SK-N-SH treated with all-trans-retinoic acid at 6 μM for 48 hours (cell line): ENCODE results near the gene LGI2.

Experiments
- ATAC-seq: fragments of 200-7000 bp; cut with Tn5 transposase; 3 replicates; pipeline ENCODE4 v1.9.1; 2020; ENCODE audit warnings: mild to moderate bottlenecking, moderate library complexity
- ARNTL ChIP-seq: fragments of 450-650 bp; formaldehyde crosslinking; IDR thresholded peaks from 2 replicates; pipeline ENCODE4 v1.5.0; 2020; ENCODE audit warnings: low read depth, mild to moderate bottlenecking, moderate library complexity, borderline replicate concordance
- BACH2 ChIP-seq: fragments of 250-450 bp; sonication (Bioruptor Pico); IDR thresholded peaks from 2 replicates; pipeline ENCODE4 v1.9.0; 2021; ENCODE audit warnings: mild to moderate bottlenecking, borderline replicate concordance
- CREB5 ChIP-seq: fragments of 250-450 bp; sonication (Bioruptor Pico); IDR thresholded peaks from 2 replicates; pipeline ENCODE4 v1.5.1; 2020; ENCODE audit warnings: low read depth, mild to moderate bottlenecking, moderate library complexity
- CSDC2 ChIP-seq: fragments of 250-450 bp; sonication (Bioruptor Pico); IDR thresholded peaks from 2 replicates; pipeline ENCODE4 v1.5.0; 2020; ENCODE audit warnings: mild to moderate bottlenecking, moderate library complexity
- CSRNP3 ChIP-seq: fragments of 250-450 bp; sonication (Bioruptor Pico); IDR thresholded peaks from 2 replicates; pipeline ENCODE4 v1.5.1; 2021; ENCODE audit warnings: mild to moderate bottlenecking, moderate library complexity
- ESRRG ChIP-seq: fragments of 250-450 bp; sonication (Bioruptor Pico); IDR thresholded peaks from 2 replicates; pipeline ENCODE4 v1.6.1; 2021; ENCODE audit warnings: mild to moderate bottlenecking
- GLIS3 ChIP-seq: fragments of 250-450 bp; sonication (Bioruptor Pico); IDR thresholded peaks from 2 replicates; pipeline ENCODE4 v1.5.0; 2020; ENCODE audit warnings: mild to moderate bottlenecking, moderate library complexity
- ISL1 ChIP-seq: fragments of 250-450 bp; sonication (Bioruptor Pico); IDR thresholded peaks from 2 replicates; pipeline ENCODE4 v2.1.2; 2022; ENCODE audit warnings: mild to moderate bottlenecking, moderate library complexity
- OSR1 ChIP-seq: fragments of 250-450 bp; sonication (Bioruptor Pico); IDR thresholded peaks from 2 replicates; pipeline ENCODE4 v1.8.0; 2022; ENCODE audit warnings: moderate library complexity, mild to moderate bottlenecking, inconsistent platforms
- PATZ1 ChIP-seq: fragments of 250-450 bp; sonication (Bioruptor Pico); IDR thresholded peaks from 2 replicates; pipeline ENCODE4 v1.8.0; 2020; ENCODE audit warnings: mild to moderate bottlenecking, moderate library complexity, borderline replicate concordance
- PPARA ChIP-seq: fragments of 250-450 bp; sonication (Bioruptor Pico); IDR thresholded peaks from 2 replicates; pipeline ENCODE4 v1.5.0; 2020; ENCODE audit warnings: mild to moderate bottlenecking, borderline replicate concordance
- RARB ChIP-seq: fragments of 250-450 bp; sonication (Bioruptor Pico); IDR thresholded peaks from 2 replicates; pipeline ENCODE4 v1.8.0; 2021; ENCODE audit warnings: mild to moderate bottlenecking, moderate library complexity
- SNAI2 ChIP-seq: fragments of 250-450 bp; sonication (Bioruptor Pico); IDR thresholded peaks from 2 replicates; pipeline ENCODE4 v1.5.0; 2020; ENCODE audit warnings: mild to moderate bottlenecking, moderate library complexity
- TCF4 ChIP-seq: fragments of 250-450 bp; sonication (Bioruptor Pico); IDR thresholded peaks from 2 replicates; pipeline ENCODE4 v1.8.0; 2021; ENCODE audit warnings: mild to moderate bottlenecking, moderate library complexity, borderline replicate concordance
- TOX ChIP-seq: fragments of 250-450 bp; sonication (Bioruptor Pico); IDR thresholded peaks from 2 replicates; pipeline ENCODE4 v1.8.0; 2021; ENCODE audit warnings: mild to moderate bottlenecking, moderate library complexity, borderline replicate concordance
- ZC3H10 ChIP-seq: fragments of 250-450 bp; sonication (Bioruptor Pico); IDR thresholded peaks from 2 replicates; pipeline ENCODE4 v1.5.1; 2021; ENCODE audit warnings: mild to moderate bottlenecking, moderate library complexity
- ZFP3 ChIP-seq: fragments of 250-450 bp; sonication (Bioruptor Pico); IDR thresholded peaks from 2 replicates; pipeline ENCODE4 v1.5.0; 2020; ENCODE audit warnings: mild to moderate bottlenecking, moderate library complexity
- ZFP30 ChIP-seq: fragments of 450-650 bp; formaldehyde crosslinking; IDR thresholded peaks from 2 replicates; pipeline ENCODE4 v1.5.0; 2022; ENCODE audit warnings: mild to moderate bottlenecking, moderate library complexity
- ZNF565 ChIP-seq: fragments of 450-650 bp; formaldehyde crosslinking; conservative IDR thresholded peaks from 2 replicates; pipeline ENCODE4 v1.5.0; 2020; ENCODE audit warnings: low read depth, mild to moderate bottlenecking, moderate library complexity
- ZNF70 ChIP-seq: fragments of 450-650 bp; formaldehyde crosslinking; IDR thresholded peaks from 2 replicates; pipeline ENCODE4 v1.5.0; 2020; ENCODE audit warnings: mild to moderate bottlenecking, moderate library complexity
- ZNF8 ChIP-seq: fragments of 450-650 bp; formaldehyde crosslinking; IDR thresholded peaks from 2 replicates; pipeline ENCODE4 v1.5.0; 2020; ENCODE audit warnings: mild to moderate bottlenecking, moderate library complexity

LGI2 gene

GRCh38 chr4:24969486-24969885, 61.3 kb downstream of the LGI2 start:
- no peak for ATAC-seq
- TF ChIP-seq CSRNP3 (CRISPR knock-in tag) (no peak), CSDC2 (CRISPR knock-in tag) (no peak), SNAI2 (CRISPR knock-in tag) (no peak), ZFP30 (CRISPR knock-in tag) (no peak), PATZ1 (no peak), ZC3H10 (CRISPR knock-in tag) (no peak), ESRRG (no peak), TCF4 (CRISPR knock-in tag) (no peak), TOX (CRISPR knock-in tag) (no peak), GLIS3 (CRISPR knock-in tag) (no peak), OSR1 (CRISPR knock-in tag) (no peak), PPARA (no peak), CREB5 (CRISPR knock-in tag) (no peak), ZNF8 (CRISPR knock-in tag) (no peak), ZFP3 (CRISPR knock-in tag) (no peak), BACH2 (no peak), ISL1 (CRISPR knock-in tag) (no peak), ZNF70 (CRISPR knock-in tag) (no peak), RARB (CRISPR knock-in tag) (no peak)

GRCh38 chr4:24968992-24969391, 61.8 kb downstream of the LGI2 start:
- no peak for ATAC-seq
- TF ChIP-seq ZNF565 (CRISPR knock-in tag) = no peak
- TF ChIP-seq ESRRG = no peak
- TF ChIP-seq RARB (CRISPR knock-in tag) = no peak
- no peak for TF ChIP-seq PPARA
- no peak for TF ChIP-seq ISL1 (CRISPR knock-in tag)
- TF ChIP-seq CSDC2 (CRISPR knock-in tag) = no peak
- no peak for TF ChIP-seq ZFP30 (CRISPR knock-in tag)
- TF ChIP-seq GLIS3 (CRISPR knock-in tag) = no peak

GRCh38 chr4:24968278-24968677, 62.5 kb downstream of the LGI2 start:
- TF ChIP-seq ZFP30 (CRISPR knock-in tag) (no peak), CSDC2 (CRISPR knock-in tag) (no peak), ARNTL (no peak), ZNF8 (CRISPR knock-in tag) (no peak), ZNF70 (CRISPR knock-in tag) (no peak), CSRNP3 (CRISPR knock-in tag) (no peak), CREB5 (CRISPR knock-in tag) (no peak), TOX (CRISPR knock-in tag) (no peak)
- no peak for ATAC-seq

- no peak for ATAC-seq
- TF ChIP-seq ZNF70 (CRISPR knock-in tag) (no peak), ZNF8 (CRISPR knock-in tag) (no peak), GLIS3 (CRISPR knock-in tag) (no peak)
Observed at GRCh38 chr4:24967346-24967745, 63.4 kb downstream of the LGI2 start.
